GM15510 (cell line): Measurements from ENCODE around the gene GRM7.

Experiments
- POLR2A ChIP-seq: IDR thresholded peaks from 3 replicates; pipeline ENCODE4 v1.6.1; 2011; ENCODE audit warnings: borderline replicate concordance; ENCODE audit not compliant: insufficient read length; ENCODE audit errors: extremely low read depth

The GRM7 gene

GRCh38 chr3:7241584-7242302, 380.8 kb downstream of the GRM7 start:
- no peak for TF ChIP-seq POLR2A

GRCh38 chr3:7242303-7242635, 381.4 kb downstream of the GRM7 start:
- no peak for TF ChIP-seq POLR2A

- no peak for TF ChIP-seq POLR2A
Observed at GRCh38 chr3:7249493-7250076, 388.7 kb downstream of the GRM7 start.

GRCh38 chr3:7254251-7254650, 393.3 kb downstream of the GRM7 start:
- TF ChIP-seq POLR2A: no peak

GRCh38 chr3:7260975-7261374, 400.1 kb downstream of the GRM7 start:
- TF ChIP-seq POLR2A: no peak

GRCh38 chr3:7263347-7264195, 402.7 kb downstream of the GRM7 start:
- no peak for TF ChIP-seq POLR2A

- no peak for TF ChIP-seq POLR2A
Observed at GRCh38 chr3:7264196-7264526, 403.2 kb downstream of the GRM7 start.

GRCh38 chr3:7265736-7266135, 404.8 kb downstream of the GRM7 start:
- TF ChIP-seq POLR2A: no peak

- TF ChIP-seq POLR2A: no peak
Observed at GRCh38 chr3:7266551-7266950, 405.6 kb downstream of the GRM7 start.

GRCh38 chr3:7270731-7271130, 409.8 kb downstream of the GRM7 start:
- no peak for TF ChIP-seq POLR2A

- no peak for TF ChIP-seq POLR2A
Observed at GRCh38 chr3:7271631-7272030, 410.7 kb downstream of the GRM7 start.

GRCh38 chr3:7272203-7272602, 411.3 kb downstream of the GRM7 start:
- no peak for TF ChIP-seq POLR2A

- no peak for TF ChIP-seq POLR2A
Observed at GRCh38 chr3:7275396-7275795, 414.5 kb downstream of the GRM7 start.

GRCh38 chr3:7280318-7280717, 419.4 kb downstream of the GRM7 start:
- no peak for TF ChIP-seq POLR2A

- no peak for TF ChIP-seq POLR2A
Observed at GRCh38 chr3:7282988-7283387, 422.1 kb downstream of the GRM7 start.

- TF ChIP-seq POLR2A: no peak
Observed at GRCh38 chr3:7285505-7285904, 424.6 kb downstream of the GRM7 start.
